GM18519 (cell line): ENCODE measurements around the gene CHST11.
A peak's percentile ranks its signal among the peaks of the same experiment; 100 is the strongest.

Source experiments
- ATAC-seq: cut with Tn5 transposase; IDR thresholded peaks from one replicate; pipeline ENCODE4 v1.9.1; 2021; ENCODE audit warnings: mild to moderate bottlenecking, moderate library complexity; ENCODE audit not compliant: unreplicated experiment, low FRiP score

Gene CHST11

GRCh38 chr12:104427547-104427938 lies 29.2 kb upstream of the CHST11 start:
- no peak for ATAC-seq

DNA sequence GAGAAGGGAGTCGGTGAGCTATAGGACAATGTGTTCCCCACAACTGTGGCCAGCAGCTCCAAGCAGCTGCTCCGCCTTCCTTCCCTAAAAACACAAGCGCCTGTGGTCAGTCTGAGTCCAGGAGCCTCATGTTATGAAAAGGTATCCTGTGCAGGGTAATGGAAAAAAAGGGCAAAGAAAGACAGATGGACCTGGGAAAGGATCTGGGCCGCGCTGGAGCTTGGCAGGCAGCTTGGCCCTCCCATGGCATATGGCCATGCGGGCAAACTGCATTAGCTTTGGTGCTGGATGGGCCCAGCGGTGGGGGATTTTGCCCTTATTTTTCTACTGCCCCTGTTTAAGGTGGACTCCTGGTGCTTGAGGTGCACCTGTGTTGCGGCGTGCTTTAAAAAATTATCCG lies 23.7 kb upstream of the CHST11 start:
- ATAC-seq, result no peak

GRCh38 chr12:104434129-104434528 lies 22.6 kb upstream of the CHST11 start:
- no peak for ATAC-seq

DNA sequence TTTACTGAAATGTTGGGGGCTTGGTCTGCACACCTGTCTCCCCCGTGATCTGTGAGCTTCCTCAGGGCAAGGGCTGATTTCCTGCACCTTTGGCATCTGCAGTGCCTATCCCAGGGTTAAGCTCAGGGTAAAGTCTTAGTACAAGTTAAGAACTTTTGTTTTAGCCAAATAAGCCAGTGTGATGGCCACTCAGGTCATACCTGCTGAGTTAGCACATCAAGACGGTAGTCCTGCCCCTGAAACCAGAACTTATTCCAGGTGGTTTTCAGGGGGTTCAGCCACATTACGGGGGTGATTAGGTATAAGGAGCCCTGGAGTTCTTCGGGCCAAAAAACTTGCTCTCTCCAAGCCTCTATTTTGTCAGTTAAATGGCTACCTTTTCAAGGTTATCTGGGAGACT lies 21.6 kb upstream of the CHST11 start:
- ATAC-seq, result no peak

GRCh38 chr12:104435765-104436164 lies 21.0 kb upstream of the CHST11 start:
- no peak for ATAC-seq

GRCh38 chr12:104436790-104437189 lies 20.0 kb upstream of the CHST11 start:
- ATAC-seq, result no peak

GRCh38 chr12:104438134-104438533 lies 18.6 kb upstream of the CHST11 start:
- no peak for ATAC-seq

DNA sequence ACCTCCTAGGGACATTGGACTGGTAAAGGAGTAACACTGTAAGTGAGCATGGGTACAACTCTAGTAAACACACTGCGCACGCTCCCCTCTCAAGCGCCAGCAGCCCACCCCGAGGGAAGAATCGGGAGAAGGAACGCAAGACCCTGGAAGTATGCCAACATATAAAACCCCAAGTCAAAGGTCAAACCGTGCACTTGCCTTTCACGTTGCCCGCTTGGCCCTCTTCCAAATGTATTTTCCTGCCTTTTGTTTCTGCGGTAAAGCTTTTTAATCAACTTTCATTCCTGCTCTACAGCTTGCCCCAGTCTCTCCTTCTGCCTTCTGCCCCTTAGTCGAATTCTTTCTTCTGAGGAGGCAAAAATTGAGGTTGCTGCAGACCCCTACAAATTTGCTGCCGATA lies 17.6 kb upstream of the CHST11 start:
- ATAC-seq, result no peak

DNA sequence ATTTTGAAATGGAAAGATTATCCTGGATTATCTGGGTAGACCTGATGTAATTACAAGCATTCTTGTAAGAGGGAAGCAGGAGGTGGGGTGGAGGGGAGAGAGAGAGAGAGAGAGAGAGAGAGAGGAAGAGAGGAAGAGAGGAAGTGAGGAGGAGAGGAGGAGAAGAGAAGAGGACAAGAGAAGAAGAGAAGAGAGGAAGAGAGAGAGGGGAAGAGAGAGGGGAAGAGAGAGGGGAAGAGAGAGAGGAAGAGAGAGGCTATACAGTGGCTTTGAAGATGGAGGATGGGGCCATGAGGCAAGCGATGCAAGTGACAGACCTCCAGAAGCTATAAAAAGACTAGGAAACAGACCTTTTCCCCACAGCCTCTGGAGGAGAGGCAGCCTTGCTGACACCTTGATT lies 13.7 kb upstream of the CHST11 start:
- ATAC-seq, result no peak

- ATAC-seq, result no peak
Measured at GRCh38 chr12:104446646-104447421, 9.9 kb upstream of the CHST11 start.

- no peak for ATAC-seq
Measured at GRCh38 chr12:104448031-104448430, 8.7 kb upstream of the CHST11 start.

DNA sequence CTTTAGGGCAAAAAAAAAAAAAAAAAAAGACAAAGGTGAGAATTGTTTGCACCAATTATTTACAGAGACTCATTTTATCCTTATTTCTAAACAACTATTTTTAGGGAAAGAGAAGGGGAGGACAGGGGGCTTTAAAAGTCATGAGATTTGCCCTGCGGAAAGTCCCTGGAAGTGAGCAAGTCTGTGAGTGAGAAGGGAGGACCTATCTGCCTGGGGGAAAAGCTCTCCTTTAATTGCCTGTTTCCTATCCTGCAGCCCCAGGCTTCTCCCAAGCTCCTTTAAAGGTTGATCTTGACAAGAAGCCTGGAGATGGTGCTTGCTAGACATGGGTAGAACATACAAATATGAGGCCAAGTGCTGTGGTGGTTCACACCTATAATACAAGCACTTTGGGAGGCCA lies 8.3 kb upstream of the CHST11 start:
- ATAC-seq, result no peak

- ATAC-seq, result no peak
Measured at GRCh38 chr12:104450700-104451099, 6.0 kb upstream of the CHST11 start.

GRCh38 chr12:104452087-104452486 lies 4.7 kb upstream of the CHST11 start:
- ATAC-seq, result no peak

GRCh38 chr12:104453133-104453532 lies 3.6 kb upstream of the CHST11 start:
- ATAC-seq, result no peak

GRCh38 chr12:104454997-104455396 lies 1.8 kb upstream of the CHST11 start:
- ATAC-seq, result no peak

- ATAC-seq, result no peak
Measured at GRCh38 chr12:104455578-104456416, 951 bp upstream of the CHST11 start.

DNA sequence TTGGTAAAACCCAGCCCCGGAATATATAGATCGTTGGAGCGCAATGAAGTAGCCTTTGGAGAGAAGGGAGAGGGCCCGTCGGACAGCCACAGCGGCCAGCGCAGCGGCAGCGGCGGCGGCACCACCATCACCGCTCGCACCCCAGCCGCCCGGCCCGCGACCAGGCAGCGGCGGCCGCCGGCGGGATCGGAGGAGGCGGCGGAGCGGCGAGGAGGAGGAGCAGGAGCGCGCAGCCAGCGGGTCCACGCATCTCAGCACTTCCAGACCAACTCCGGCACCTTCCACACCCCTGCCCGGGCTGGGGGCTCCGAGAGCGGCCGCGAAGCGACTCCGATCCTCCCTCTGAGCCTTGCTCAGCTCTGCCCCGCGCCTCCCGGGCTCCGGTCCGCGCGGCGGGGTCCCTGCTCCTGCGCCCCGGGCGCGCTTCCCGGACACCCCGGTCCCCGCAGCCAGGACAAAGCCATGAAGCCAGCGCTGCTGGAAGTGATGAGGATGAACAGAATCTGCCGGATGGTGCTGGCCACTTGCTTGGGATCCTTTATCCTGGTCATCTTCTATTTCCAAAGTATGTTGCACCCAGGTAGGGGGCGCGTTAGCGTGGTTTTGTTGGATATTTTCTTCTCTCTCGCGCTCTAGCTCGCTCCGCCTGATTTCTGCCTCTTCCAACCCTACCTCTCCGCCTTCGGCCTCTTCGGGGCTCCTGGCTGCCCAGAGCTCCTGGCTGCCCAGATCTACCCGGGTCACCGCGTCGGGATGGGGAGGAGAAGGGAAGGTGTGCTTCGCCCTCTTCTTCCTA lies 400 bp downstream of the CHST11 start:
- peak; percentile 23 for ATAC-seq

- no peak for ATAC-seq
Measured at GRCh38 chr12:104457746-104458693, 1.3 kb downstream of the CHST11 start.
